Suprapubic skin (tissue), 3 donors: ENCODE results near the gene CAPZB.

Source experiments
- CTCF ChIP-seq, 2 donors: fragments of 200-600 bp in 1 of 2; fragments of 450-650 bp in 1 of 2; sonication (generic) in 1 of 2; IDR thresholded peaks; one replicate each; pipeline ENCODE4 v1.5.1; 2016 to 2019; ENCODE audit warnings: antibody characterized with exemption in 2 of 2, mild to moderate bottlenecking in 1 of 2, moderate library complexity in 1 of 2
- POLR2A ChIP-seq, 2 donors: fragments of 450-650 bp; IDR thresholded peaks; one replicate each; pipeline ENCODE4 v1.6.1; 2017; ENCODE audit warnings: antibody characterized with exemption in 2 of 2, mild to moderate bottlenecking in 2 of 2, moderate library complexity in 2 of 2

GRCh38 chr1:19333587-19334354, 151.6 kb downstream of the CAPZB start:
- TF ChIP-seq POLR2A (IDR thresholded peaks at IDR 0.05) (no peak), CTCF (IDR thresholded peaks at IDR 0.05) (no peak)
